Activated T-helper 2 cell treated with anti-CD3 and anti-CD28 coated beads, Interferon-gamma antibody, Interleukin-2, Interleukin-4, amounts not matched to agents 10 μg/mL and 5 μg/mL and 100 μg/mL, durations not matched to agents 14 hours and 24 hours and 36 hours (primary cell): ENCODE measurements around the gene EPHB4. TPM values are rescaled to one million over a fixed set of nuclear protein-coding genes. Genes with fewer than 3 reads are reported as not detected.
"Not testable (repeated sequence)": the region's sequence is repeated elsewhere in the genome, so short reads cannot be mapped to it uniquely, and the experiment has no call there.

Experiments used
- DNase-seq: peaks from one replicate; pipeline ENCODE4 v3.0.0; 2021; ENCODE audit warnings: low spot score
- H3K27ac Mint-ChIP-seq: one replicate; pipeline ENCODE4 v1.8.0; 2021; ENCODE audit warnings: mixed read lengths
- H3K27me3 Mint-ChIP-seq: one replicate; pipeline ENCODE4 v1.8.0; 2021; ENCODE audit warnings: low read depth, mixed read lengths
- H3K36me3 Mint-ChIP-seq: one replicate; pipeline ENCODE4 v1.8.0; 2021; ENCODE audit warnings: low read depth, mixed read lengths
- H3K4me1 Mint-ChIP-seq: one replicate; pipeline ENCODE4 v1.8.0; 2021; ENCODE audit warnings: low read depth, mixed read lengths
- H3K4me3 Mint-ChIP-seq: one replicate; pipeline ENCODE4 v1.8.0; 2021; ENCODE audit warnings: low read depth, mild to moderate bottlenecking, moderate library complexity, mixed read lengths
- H3K9me3 Mint-ChIP-seq: one replicate; pipeline ENCODE4 v1.8.0; 2021; ENCODE audit warnings: mixed read lengths
- intact Hi-C: fragments of 100-400 bp; cut with micrococcal nuclease; formaldehyde crosslinking; loops from one replicate; pipeline ENCODE4 v1.15.1; 2023
- total RNA-seq: library from RNA; stranded (reverse); gene quantifications from 2 replicates; pipeline ENCODE4 v1.2.3, GENCODE V29; 2022

The EPHB4 gene
- total RNA-seq, 1 donor from 2014 or later = 2.4 TPM

DNA sequence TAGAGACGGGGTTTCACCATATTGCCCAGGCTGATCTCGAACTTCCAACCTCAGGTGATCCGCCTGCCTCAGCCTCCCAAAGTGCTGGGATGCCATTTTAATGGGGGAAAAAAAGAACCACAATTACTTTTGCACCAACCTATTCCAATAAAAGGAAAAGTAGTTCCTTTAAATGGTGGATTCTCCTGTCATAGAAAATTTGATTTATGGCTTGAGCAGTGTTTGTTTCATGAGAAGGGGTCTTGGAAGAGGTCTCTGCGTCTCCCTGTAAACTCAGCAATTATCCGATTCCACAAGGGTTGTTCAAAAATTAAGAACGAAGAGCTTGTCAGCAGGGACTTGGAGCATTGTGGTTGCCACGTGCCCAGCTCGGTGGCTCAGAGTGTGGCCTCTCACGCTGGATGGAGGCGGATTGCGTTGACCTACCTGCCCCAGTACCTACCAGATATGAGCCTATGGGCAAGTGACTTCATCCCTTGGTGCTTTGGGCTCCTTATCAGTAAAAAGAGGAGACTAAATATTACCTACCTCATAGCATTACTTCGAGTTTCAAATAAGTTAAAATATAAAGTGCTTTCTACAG is 37.0 kb upstream of the EPHB4 start:
- Mint-ChIP-seq H3K4me3 (no peak overlapping the region), H3K4me1 (peaks cover 8% of the 10 kb centered on the region), H3K36me3 (peaks cover 43% of the 10 kb centered on the region), H3K27ac (no peak overlapping the region), H3K27me3 (no peaks in the 10 kb centered on the region), H3K9me3 (no peaks in the 10 kb centered on the region)
- no peak for DNase-seq
- intact Hi-C loops = no loop called here

GRCh38 chr7:100863406-100863950 is 36.2 kb upstream of the EPHB4 start:
- intact Hi-C loops = no loop called here
- peaks cover 43% of the 10 kb centered on the region for H3K36me3 Mint-ChIP-seq
- peaks cover 8% of the 10 kb centered on the region for H3K4me1 Mint-ChIP-seq
- no peak for DNase-seq
- H3K27me3 Mint-ChIP-seq = no peaks in the 10 kb centered on the region
- no peak overlapping the region for H3K4me3 Mint-ChIP-seq
- H3K27ac Mint-ChIP-seq = no peak overlapping the region
- no peaks in the 10 kb centered on the region for H3K9me3 Mint-ChIP-seq

- Mint-ChIP-seq H3K4me3 (no peak overlapping the region), H3K9me3 (no peaks in the 10 kb centered on the region), H3K36me3 (peaks cover 39% of the 10 kb centered on the region), H3K27ac (no peak overlapping the region), H3K27me3 (no peaks in the 10 kb centered on the region), H3K4me1 (no peaks in the 10 kb centered on the region)
- intact Hi-C loops = no loop called here
- no peak for DNase-seq
Observed at GRCh38 chr7:100861616-100861985, 34.3 kb upstream of the EPHB4 start.

GRCh38 chr7:100860702-100861615 is 33.6 kb upstream of the EPHB4 start:
- Mint-ChIP-seq H3K4me3 (no peak overlapping the region), H3K9me3 (no peaks in the 10 kb centered on the region), H3K27me3 (no peaks in the 10 kb centered on the region), H3K36me3 (peaks cover 40% of the 10 kb centered on the region), H3K4me1 (no peaks in the 10 kb centered on the region), H3K27ac (no peak overlapping the region)
- no peak for DNase-seq
- intact Hi-C loops = no loop called here

GRCh38 chr7:100859856-100860255 is 32.5 kb upstream of the EPHB4 start:
- H3K27ac Mint-ChIP-seq = no peak overlapping the region
- H3K27me3 Mint-ChIP-seq = no peaks in the 10 kb centered on the region
- no peaks in the 10 kb centered on the region for H3K4me1 Mint-ChIP-seq
- H3K36me3 Mint-ChIP-seq = peaks cover 45% of the 10 kb centered on the region
- no peaks in the 10 kb centered on the region for H3K9me3 Mint-ChIP-seq
- H3K4me3 Mint-ChIP-seq = no peak overlapping the region
- no peak for DNase-seq
- intact Hi-C loops = no loop called here

- Mint-ChIP-seq H3K27ac (no peak overlapping the region), H3K36me3 (peaks cover 29% of the 10 kb centered on the region), H3K9me3 (no peaks in the 10 kb centered on the region), H3K27me3 (no peaks in the 10 kb centered on the region), H3K4me1 (peaks cover 2% of the 10 kb centered on the region), H3K4me3 (no peak overlapping the region)
- DNase-seq = no peak
- intact Hi-C loops = no loop called here
Observed at GRCh38 chr7:100856871-100857282, 29.6 kb upstream of the EPHB4 start.

- Mint-ChIP-seq H3K36me3 (peaks cover 24% of the 10 kb centered on the region), H3K4me3 (no peak overlapping the region), H3K4me1 (peaks cover 3% of the 10 kb centered on the region), H3K27ac (no peak overlapping the region), H3K9me3 (no peaks in the 10 kb centered on the region), H3K27me3 (no peaks in the 10 kb centered on the region)
- no peak for DNase-seq
- intact Hi-C loops = no loop called here
Observed at GRCh38 chr7:100855515-100855914, 28.2 kb upstream of the EPHB4 start.

DNA sequence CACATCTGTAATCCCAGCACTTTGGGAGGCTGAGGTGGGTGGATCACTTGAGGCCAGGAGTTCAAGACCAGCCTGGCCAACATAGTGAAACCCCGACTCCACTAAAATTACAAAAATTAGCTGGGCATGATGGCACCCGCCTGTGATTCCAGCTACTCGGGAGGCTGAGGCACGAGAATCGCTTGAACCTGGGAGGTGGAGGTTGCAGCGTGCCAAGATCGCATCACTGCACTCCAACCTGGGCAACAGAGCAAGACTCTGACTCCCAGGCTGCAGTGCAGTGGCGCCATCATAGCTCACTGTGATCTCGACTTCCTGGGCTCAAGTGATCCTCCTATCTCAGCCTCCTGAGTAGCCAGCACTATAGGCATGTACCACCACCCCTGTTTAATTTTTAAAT is 27.6 kb upstream of the EPHB4 start:
- H3K9me3 Mint-ChIP-seq, H3K27ac Mint-ChIP-seq, H3K4me1 Mint-ChIP-seq, DNase-seq, intact Hi-C loops, H3K27me3 Mint-ChIP-seq, H3K4me3 Mint-ChIP-seq: not testable (repeated sequence)
- H3K36me3 Mint-ChIP-seq = peaks cover 18% of the 10 kb centered on the region

DNA sequence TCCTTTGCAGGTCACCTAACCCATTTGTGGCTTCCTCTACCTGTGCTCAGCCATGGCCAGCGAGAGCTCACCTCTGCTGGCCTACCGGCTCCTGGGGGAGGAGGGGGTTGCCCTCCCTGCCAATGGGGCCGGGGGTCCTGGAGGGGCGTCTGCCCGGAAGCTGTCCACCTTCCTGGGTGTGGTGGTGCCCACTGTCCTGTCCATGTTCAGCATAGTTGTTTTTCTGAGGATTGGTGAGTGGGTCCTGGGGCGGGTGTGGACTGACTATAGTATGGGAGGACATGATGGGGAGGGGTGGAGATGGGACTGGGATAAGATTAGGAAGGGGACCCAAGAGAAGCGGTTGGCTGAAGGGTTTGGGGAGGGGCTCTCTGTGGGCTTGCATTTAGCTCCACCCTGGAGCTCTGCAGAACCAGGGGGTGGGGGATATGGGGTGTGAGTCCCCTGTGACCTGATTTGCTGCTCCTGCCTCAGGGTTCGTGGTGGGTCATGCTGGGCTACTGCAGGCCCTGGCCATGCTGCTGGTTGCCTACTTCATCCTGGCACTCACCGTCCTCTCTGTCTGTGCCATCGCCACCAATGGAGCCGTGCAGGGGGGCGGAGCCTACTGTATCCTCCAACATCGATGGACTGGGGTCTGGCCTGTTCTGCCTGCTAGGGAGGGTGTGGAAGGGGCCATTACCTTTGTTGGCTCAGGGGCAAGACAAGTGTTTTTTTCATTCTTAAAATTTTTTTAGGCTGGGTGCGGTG is 27.0 kb upstream of the EPHB4 start:
- H3K9me3 Mint-ChIP-seq = no peaks in the 10 kb centered on the region
- DNase-seq = no peak
- no peak overlapping the region for H3K27ac Mint-ChIP-seq

DNA sequence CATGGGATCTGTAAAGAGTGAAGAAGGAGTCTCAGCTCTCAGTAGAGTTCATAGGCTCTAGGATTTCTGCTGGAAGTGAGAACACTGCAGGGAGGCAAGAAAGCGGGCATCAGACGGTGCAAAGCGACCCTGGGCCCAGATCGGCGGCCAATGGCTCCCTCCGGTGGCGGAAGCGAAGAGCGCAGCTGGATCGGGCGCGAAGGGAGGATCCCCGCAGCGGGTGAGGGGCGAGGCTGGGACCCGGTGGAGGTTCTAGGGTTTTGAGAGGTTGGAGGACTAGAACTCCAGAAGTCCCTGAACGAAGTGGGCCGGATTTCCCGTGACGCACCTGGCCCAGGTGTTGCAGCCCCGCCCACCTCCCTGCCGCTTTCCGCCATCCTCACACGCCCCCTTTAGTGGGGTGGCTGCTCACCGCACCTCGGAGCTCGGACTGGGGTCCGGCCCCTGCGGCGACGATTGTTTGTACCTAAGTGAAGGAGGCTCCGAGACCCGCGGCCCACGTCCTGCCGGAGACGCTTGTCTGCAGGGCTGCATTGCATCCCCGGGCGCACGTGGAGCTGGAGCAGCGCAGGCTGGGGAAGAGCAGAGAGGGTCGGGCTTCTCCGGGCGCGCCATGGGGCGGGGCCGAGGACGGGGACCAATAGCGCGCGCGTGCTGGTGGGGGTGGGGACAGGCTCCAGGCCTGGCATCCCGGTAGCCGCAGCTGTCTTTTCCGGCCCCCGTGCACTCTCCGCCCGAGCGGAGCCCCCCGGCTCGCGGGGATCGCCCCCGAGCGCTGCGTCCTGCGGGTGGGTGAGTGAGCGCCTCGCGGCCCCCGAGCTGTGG is 24.9 kb upstream of the EPHB4 start, which contains the start of gene SLC12A9:
TSS of gene SLC12A9 (plus strand) at position 666 of the 825 bp plus-strand sequence. CDS start 1,485 bp downstream, outside the sequence.
- Mint-ChIP-seq H3K36me3 (peaks cover 10% of the 10 kb centered on the region), H3K27me3 (no peaks in the 10 kb centered on the region), H3K4me1 (peaks cover 3% of the 10 kb centered on the region), H3K27ac (peak within 1 kb of the TSS; percentile 61), H3K9me3 (no peaks in the 10 kb centered on the region), H3K4me3 (peak within 1 kb of the TSS; percentile 93)
- intact Hi-C loops = loop anchor here (1.0 kb wide), 2 partner anchors 53 to 147 kb away; no protein-coding TSS in a partner anchor
- peak; percentile 85 for DNase-seq

More for the DNA sequence above, 27.0 kb upstream of the EPHB4 start:
- intact Hi-C loops = no loop called here
- H3K27me3 Mint-ChIP-seq = no peaks in the 10 kb centered on the region
- peaks cover 14% of the 10 kb centered on the region for H3K36me3 Mint-ChIP-seq
- H3K4me1 Mint-ChIP-seq = peaks cover 3% of the 10 kb centered on the region
- peak overlapping the region; percentile 93 for H3K4me3 Mint-ChIP-seq

DNA sequence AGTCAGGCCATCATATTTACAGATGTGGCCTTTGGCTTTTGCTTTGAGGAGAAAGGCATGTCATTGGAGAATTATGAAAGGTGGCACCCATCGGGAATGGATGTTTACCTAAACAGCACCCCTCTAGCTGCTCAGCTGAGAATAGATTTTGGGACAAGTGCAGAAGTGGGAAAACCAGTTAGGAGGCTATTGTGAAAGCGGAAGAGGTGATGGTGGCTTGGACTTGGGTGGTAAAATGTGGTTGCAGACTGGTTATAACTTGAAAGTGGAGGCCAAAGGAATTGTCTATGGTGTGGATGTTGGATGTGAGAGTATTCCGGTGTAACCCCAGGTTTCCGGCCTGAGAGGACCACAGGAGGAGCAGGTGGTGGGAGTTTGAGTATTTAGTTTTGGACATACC is 20.0 kb upstream of the EPHB4 start:
- intact Hi-C loops = no loop called here
- no peaks in the 10 kb centered on the region for H3K9me3 Mint-ChIP-seq
- no peak overlapping the region for H3K27ac Mint-ChIP-seq
- peaks cover 2% of the 10 kb centered on the region for H3K4me1 Mint-ChIP-seq
- no peaks in the 10 kb centered on the region for H3K27me3 Mint-ChIP-seq
- no peak overlapping the region for H3K4me3 Mint-ChIP-seq
- DNase-seq = no peak
- no peaks in the 10 kb centered on the region for H3K36me3 Mint-ChIP-seq
